ENCODE measurements around the gene SCN1A.
A peak's percentile ranks its signal among the peaks of the same experiment; 100 is the strongest.
"Not testable (repeated sequence)": the region's sequence is repeated elsewhere in the genome, so short reads cannot be mapped to it uniquely, and the experiment has no call there.

SCN1A gene

DNA sequence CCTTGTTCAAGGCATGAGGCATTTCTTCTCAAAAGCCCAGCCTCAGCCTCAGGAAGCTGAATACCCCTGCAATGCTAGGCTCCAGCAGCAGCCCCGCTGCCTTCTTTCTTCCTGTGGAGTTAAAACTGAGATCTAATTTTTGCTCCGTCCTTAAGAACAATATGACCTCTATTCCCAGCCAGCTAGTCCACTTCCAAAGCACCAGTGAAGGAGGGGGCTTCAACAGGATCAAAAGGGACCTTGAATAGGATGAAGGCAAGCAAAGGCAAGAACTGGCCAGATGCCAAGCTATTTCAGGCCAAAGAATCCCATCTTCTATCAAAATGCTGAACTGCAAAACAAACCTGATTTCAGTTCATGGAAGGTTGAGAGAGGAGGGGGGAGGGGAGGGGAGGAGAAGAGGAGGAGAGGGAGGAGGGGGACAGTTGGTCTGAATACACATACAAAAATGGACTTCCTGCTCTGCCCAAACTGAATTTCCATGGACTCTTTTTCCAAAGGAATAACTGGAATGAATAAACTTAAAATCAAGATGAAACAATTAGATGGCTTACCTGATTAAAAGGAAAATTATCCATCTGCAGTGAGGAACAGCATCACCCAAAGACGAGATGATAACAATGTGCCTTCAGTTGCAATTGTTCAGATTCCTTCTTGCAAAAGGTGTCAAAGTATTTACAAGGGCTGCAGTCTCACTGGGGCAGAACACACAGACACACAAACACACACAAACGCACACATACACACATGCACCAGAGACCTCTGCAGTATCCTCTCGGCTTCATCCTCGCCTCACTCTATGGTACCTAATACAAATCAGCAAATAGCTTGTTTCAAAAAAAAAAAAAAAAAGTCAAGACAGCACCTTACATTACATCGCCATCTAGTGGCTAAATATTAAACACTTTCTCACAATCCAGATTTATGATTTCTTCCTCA lies at the start of gene SCN1A:
SCN1A (minus strand) TSS at position 804 of the 939 bp plus-strand sequence. CDS start 54,399 bp downstream, outside the sequence.
- DNase-seq (ENCODE audit: extremely low spot score, insufficient read length, low read depth) = no peak
- peak; percentile 77 for FAIRE-seq

DNA sequence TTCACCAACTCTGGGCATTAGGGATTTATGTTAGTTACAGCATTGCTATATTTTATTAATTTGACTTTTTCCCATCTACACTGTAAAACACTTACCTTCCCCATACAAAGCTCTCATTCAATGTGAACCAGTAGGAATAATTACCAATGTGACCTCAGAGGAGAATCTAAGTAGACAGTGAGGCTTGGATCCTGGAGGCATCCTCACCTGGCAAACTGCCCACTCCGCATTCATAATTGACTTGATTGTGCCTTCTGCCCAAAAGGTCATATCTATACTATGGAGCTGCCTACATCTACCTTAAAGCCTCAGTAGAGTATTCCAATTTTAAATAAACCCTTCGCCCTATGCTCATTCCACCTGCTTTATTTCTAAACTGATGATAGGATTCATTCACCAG lies 45.4 kb upstream of the SCN1A start:
- FAIRE-seq (no peak), DNase-seq (ENCODE audit: extremely low spot score, insufficient read length, low read depth) (no peak)

DNA sequence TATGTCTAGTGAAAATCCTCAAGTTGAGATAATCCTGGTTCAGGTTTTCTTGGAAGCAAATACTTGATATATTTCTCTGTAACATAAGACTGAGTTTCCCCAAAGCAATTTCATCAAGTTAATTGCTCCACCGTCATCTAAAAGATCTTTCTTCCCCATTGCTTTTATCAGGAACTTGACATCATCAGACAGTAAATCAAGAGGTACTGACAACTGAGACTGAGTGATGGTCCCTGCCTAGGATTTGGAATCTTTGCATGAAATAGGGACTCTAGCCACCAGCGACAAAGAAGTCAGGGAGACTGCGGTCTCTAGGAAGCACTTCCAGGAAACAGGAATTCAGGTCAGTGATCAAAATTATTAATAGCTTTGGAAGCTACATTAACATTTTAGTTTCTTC lies 43.4 kb upstream of the SCN1A start:
- no peak for FAIRE-seq
- DNase-seq (ENCODE audit: extremely low spot score, insufficient read length, low read depth) = no peak

DNA sequence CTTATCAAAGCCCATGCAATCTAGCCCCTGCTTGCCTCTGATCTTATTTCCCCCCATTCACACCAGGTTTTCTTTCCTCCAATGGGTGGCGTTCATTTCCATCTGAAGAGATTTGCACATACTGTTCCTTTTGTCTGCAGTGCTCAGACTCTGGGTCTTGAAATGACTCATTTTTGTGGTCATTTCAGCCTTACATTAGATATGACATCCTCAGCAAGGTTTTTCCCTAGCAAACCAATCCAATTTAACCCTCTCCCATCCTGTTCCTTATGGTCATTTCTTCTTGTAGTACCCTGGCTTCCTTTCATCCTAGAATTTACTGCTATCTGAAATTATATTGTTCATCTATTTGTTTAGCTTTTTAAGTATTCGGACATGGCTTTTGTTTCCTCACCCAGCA lies 42.5 kb upstream of the SCN1A start:
- DNase-seq (ENCODE audit: extremely low spot score, insufficient read length, low read depth) = no peak
- FAIRE-seq = no peak

DNA sequence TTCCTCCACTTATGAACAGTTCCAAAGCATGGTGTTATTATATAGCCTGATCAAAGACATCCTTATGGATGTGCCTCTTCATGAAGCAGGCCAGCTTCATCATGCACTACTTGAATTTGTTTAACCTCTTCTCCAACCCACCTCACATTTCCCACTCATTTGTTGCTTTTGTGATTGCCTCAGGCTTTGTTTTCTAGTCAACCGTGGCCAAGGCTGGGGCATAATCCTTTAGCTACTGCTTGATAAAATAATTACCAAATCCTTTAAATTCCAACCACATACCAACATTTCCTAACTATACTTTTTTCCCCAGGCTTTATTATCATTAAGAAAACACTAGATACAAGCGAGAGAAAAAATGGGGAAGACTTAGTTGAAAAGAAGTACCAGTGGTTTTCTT lies 39.6 kb upstream of the SCN1A start:
- no peak for DNase-seq (ENCODE audit: extremely low spot score, insufficient read length, low read depth)
- no peak for FAIRE-seq

DNA sequence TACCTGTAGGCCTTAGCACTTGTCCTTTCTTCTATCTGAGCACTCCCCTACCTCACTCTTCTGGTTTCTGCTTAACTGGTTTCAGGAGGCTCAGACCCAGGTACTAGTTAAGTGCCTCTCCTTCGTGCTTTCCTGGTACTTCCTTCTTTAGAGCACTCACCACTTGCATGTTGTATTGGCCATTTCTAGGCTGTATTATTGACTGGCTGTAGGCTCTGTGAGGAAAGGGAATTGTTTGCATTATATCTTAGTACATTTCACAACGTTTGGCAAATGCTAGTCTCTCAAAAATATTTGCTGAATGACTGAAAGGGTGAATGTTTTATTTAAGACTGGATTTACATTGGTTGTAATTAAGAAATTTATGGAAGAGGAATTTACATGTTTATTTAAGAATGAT lies 36.0 kb upstream of the SCN1A start:
- DNase-seq (ENCODE audit: extremely low spot score, insufficient read length, low read depth) (no peak), FAIRE-seq (no peak)

DNA sequence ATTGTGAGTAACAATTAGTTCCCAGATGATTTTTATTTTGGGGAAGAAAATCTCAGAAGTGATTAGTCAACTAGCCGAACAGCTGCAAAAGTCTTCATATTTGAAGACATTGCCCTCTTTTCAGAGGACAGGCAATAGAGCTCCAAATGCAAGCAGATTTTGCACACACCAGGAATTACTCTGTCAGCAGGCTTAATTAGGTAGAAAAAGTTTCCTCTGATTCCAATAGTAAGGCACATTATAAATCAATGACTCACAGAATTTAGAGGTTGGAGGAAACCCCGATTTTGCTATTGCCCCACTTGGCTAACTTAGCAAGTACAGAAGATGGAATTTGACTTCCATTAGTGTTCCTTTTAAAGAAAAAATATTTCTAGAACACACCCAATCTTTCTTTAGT lies 30.7 kb upstream of the SCN1A start:
- DNase-seq (ENCODE audit: extremely low spot score, insufficient read length, low read depth) (no peak), FAIRE-seq (no peak)

DNA sequence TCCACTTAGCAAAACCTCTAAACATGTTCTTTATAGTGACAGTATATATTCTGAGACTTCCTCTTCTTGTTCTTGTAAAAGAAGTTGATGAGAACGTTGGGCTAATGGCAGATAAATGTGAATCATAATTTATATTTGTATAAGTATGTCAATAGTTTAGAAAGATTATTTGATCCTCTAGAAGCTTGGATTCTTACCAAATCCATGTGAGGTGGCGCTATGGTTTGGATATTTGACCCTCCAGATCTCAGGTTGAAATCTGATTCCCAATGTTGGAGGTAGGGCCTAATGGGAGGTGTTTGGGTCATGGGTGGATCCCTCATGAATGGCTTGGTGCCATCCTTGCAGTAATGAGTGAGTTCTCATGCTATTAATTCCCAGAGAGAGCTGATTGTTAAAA lies 29.8 kb upstream of the SCN1A start:
- no peak for FAIRE-seq
- DNase-seq (ENCODE audit: extremely low spot score, insufficient read length, low read depth) = no peak

DNA sequence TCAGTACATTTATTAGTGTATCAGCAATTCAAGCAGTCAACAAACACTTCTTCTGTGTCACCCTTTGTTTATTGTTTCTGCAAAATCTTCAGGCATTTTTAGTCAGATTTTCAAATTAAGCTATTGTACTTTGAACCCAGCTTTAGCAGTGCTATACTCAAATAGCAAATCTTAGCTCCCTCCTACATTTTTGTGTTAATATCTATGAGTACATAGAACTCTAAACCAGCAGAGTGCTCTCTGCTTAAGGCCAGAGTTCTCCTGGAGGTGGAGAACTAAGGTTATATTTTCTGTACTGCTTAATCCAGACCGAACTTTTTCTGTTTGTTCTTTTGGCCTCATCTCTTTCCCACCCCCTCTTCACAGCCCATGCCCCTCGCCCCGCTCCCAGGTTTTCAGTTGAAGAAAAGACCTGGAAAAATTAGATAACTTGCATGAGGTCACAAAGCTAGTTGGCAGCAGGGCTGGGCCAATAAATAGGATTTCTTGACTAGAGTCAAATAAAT lies 29.2 kb upstream of the SCN1A start:
- FAIRE-seq (no peak), DNase-seq (ENCODE audit: extremely low spot score, insufficient read length, low read depth) (no peak)

DNA sequence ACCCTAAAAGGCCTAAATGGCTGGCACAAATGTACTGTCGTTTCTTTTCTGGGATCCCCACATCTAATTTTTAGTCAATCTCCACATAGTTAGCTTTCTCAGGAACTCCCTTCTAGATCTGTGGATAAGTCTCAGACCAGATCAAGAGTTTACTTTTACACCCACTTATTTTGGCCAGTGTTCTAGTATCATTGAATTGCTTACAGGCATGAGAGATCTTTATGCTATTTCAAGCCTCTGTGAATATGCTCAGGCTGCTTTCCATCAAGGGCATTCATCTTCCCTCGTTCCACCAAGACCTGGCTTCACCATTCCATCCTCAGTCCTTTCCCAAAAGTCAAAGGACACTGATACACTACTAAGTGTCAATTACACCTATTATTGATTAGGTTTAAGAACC lies 27.8 kb upstream of the SCN1A start:
- no peak for DNase-seq (ENCODE audit: extremely low spot score, insufficient read length, low read depth)

DNA sequence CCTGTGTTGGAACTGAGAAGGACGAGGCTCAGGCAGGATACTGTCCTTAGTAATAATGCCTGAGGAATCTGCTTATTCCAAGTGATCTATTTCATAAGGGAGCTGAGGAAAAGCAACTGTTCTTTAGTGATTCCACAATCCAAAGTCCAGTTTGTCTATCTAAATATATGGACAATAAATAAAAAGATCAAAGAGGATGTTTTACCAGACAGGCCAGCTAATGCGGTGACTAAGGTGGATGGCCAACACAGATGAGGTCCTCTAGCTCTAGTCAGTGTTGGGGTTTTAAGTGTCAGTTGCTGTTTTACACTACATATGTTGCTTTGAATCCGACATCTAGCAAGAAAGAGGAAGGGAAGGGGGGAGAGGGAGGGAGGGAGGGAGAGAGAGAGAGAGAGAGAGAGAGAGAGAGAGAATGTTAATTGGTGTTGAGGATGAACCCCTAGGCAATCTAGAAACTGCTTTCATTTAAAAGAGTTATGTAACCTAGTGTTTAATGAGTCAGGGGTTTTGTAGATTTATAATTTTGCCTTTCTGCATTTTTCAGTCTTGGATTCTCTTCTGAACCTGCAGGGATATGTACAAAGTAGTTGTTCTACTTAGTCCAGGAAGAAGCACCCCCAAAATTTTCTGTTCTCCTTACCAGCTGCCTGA lies 27.0 kb upstream of the SCN1A start:
- DNase-seq (ENCODE audit: extremely low spot score, insufficient read length, low read depth) = no peak
- no peak for FAIRE-seq

More for the DNA sequence above, 27.8 kb upstream of the SCN1A start:
- no peak for FAIRE-seq

DNA sequence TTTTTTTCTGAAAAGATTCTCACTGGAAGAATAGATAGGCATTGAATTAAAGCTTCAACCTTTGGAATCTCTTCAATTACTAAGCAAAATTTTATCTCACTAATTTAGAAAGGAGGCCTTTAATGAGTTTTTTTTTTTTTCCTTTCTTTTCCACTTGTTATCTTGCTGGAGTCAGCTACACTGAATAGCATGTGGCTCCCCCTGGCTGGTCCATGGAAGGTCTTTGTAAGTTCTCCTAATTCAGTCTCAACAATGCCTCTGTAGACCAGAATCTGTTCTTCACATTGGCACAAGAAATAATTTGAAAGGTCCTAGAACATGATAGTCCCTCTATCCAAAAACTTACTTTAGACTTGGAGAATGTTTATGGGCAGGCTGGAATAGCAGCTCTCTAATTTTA lies 24.2 kb upstream of the SCN1A start:
- DNase-seq (ENCODE audit: extremely low spot score, insufficient read length, low read depth) (no peak), FAIRE-seq (no peak)

DNA sequence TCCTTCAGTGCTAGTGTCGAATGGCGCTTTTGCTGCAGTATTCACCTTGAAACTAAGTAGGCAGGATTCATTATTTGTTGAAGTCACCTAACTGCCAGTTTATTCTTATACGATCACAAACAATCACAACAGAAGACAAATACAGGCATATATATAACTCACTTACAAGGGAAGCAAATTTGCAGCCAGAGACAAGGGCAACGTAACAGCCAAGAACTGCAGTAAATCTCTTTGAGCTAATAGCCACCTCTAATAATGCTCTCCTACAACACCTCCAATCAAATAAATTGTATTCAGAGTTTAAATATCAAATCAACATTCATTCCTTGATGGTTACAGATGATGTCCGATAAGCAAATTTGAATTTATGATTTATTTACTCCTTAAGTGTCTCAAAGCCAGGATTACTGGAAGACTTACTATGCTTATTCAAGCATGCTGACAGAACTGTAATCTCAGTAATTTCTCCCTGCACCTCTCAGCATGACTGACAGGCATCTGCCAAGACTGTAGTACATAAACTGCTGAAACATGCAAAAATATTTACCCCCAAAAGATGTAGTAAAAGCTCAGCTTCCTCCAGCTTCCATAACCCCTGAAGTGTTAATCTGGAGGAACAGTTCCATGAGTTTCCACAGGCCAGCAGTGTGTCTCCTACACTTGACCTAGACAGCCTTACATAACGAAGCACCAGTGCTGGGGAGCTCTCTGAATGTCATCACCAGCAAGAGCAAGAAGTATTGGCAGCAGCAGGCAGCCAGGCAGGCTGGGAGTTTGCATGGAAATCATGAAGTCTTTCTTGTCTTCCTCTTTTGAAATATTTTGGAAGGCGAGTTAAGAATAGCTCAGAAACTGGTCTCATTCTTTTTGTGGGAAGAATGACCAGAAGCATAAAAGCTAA lies 20.9 kb upstream of the SCN1A start:
- FAIRE-seq (no peak), DNase-seq (ENCODE audit: extremely low spot score, insufficient read length, low read depth) (no peak)

DNA sequence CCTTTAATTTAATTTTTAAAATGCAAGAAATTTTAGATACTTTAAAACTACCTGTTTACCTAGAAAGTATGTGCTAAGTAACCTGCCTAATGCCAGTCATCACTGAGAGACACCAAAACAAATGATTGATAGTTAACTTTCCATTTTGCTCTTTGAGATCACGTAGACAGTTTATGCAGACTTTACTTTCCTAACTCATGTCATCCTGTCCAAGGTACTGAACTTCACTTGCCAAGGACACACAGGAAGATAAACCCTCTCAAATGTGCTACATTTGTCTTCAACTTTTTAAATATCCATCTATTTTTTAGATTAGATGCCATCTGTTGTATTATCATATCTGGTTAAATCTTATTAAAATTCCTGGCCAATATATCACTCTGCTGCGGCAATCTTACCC lies 20.1 kb upstream of the SCN1A start:
- no peak for FAIRE-seq
- no peak for DNase-seq (ENCODE audit: extremely low spot score, insufficient read length, low read depth)

DNA sequence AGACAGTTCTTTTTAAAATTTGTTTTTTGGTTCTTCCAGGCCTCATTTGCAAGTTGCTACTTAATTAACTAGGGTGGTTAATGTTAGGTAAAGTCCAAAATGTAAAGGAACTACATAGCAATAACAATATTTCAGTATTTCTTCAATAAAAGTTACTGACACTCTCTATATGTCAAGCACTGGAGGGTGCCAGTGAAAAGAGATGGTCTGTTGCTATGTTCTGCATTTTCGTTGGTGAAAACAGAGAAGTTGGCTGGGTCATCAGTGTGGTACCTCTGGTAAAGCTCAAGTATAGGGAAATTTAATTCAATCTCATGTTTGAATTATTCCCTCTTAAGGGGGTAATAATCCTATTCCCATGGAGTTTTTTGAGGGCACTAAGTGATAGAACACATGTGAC lies 16.3 kb upstream of the SCN1A start:
- no peak for DNase-seq (ENCODE audit: extremely low spot score, insufficient read length, low read depth)
- no peak for FAIRE-seq

DNA sequence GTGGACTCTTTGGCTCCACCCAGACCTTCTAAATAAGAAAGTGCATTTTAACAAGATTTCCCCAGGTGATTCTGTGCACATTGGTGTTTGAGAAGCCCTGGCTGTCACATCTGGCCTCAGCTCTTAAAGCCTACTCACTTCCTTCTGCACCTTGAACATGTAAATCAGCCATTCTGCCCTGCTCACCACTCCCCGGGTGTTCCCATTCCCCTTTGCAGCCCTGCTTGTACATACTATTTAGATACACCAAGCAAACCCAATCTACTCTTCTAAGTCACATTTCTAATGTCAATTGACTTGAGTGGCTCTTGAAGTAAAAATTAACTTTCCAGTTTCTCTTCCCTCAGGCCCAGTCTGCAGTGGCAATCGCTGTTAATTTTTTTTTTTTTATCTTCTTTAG lies 13.1 kb upstream of the SCN1A start:
- DNase-seq (ENCODE audit: extremely low spot score, insufficient read length, low read depth) (no peak), FAIRE-seq (no peak)

DNA sequence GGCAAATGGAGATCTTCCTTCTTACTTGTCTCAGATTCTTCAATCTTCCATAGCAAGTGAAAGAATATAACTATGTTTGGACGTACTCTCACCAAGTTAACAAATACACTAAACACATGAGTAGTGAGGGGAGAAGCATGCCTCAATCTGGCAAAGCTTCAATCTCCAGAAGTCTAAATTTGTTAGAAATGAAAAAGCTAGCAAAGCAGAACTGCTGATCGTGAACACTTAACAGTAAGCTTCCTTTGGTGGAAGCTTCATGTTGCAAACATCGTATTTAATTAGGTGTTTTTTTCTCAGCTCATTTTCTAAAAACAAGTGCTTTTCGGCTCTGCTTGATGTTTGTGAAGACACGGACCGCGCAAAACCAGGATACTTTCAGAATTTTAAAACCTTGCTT lies 12.7 kb upstream of the SCN1A start:
- FAIRE-seq = no peak
- no peak for DNase-seq (ENCODE audit: extremely low spot score, insufficient read length, low read depth)

DNA sequence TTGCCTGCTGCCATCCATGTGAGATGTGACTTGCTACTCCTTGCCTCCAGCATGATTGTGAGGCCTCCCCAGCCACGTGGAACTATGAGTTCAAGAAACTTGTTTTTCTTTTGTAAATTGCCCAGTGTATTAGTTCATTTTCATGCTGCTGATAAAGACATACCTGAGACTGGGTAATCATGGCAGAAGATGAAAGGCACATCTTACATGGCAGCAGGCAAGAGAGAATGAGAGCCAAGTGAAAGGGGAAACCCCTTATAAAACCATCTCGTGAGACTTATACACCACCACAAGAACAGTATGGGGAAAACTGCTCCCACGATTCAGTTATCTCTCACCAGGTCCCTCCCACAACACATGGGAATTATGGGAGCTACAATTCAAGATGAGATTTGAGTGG lies 11.7 kb upstream of the SCN1A start:
- FAIRE-seq = not testable (repeated sequence)

DNA sequence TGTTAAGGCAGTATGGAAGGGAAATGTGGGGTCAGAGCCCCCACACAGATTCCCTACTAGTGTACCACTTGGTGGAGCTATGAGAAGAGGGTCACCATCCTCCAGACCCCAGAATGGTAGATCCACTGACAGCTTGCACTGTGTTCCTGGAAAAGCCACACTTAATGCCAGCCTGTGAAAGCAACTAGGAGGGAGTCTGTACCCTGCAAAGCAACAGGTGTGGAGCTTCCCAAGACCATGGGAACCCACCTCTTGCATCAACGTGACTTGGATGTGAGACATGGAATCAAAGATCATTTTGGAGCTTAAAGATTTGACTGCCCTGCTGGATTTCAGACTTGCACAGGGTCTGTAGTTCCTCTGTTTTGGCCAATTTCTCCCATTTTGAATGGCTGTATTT lies 10.8 kb upstream of the SCN1A start:
- DNase-seq (ENCODE audit: extremely low spot score, insufficient read length, low read depth) = no peak
- FAIRE-seq = no peak

More for the DNA sequence above, 11.7 kb upstream of the SCN1A start:
- not testable (repeated sequence) for DNase-seq (ENCODE audit: extremely low spot score, insufficient read length, low read depth)

DNA sequence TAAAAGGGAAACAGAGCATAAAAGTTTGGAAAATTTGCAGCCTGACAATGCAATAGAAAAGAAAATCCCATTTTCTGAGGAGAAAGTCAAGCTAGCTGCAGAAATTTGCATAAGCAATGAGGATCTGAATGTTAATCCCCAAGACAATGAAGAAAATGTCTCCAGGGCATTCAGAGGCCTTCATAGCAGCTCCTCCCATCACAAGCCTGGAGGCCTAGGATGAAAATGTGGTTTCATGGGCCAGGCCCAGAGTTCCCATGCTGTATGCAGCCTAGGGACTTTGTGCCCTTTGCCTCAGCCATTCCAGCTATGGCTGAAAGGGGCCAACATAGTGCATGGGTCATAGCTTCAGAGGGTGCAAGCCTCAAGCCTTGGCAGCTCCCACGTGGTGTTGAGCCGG lies 10.3 kb upstream of the SCN1A start:
- no peak for FAIRE-seq
- DNase-seq (ENCODE audit: extremely low spot score, insufficient read length, low read depth) = no peak
